NB4 (cell line): Measurements from ENCODE around the gene TOMM20.
"Not testable (repeated sequence)": the region's sequence is repeated elsewhere in the genome, so short reads cannot be mapped to it uniquely, and the experiment has no call there.

Source experiments
- DNase-seq: peaks from one replicate; pipeline ENCODE4 v3.0.0; 2010; ENCODE audit warnings: low read depth
- H3K4me3 ChIP-seq: one replicate; pipeline ENCODE4 v1.5.1; 2011; ENCODE audit warnings: mild to moderate bottlenecking, low read depth, low read length, moderate library complexity
- CTCF ChIP-seq: IDR thresholded peaks from one replicate; pipeline ENCODE4 v1.5.1; 2012; ENCODE audit warnings: low read depth, low read length
- MAX ChIP-seq: IDR thresholded peaks from 2 replicates; pipeline ENCODE4 v1.6.1; 2011; ENCODE audit warnings: low read depth, low read length
- MYC ChIP-seq: IDR thresholded peaks from 2 replicates; pipeline ENCODE4 v1.6.1; 2011; ENCODE audit warnings: low read depth, low read length
- POLR2A ChIP-seq: IDR thresholded peaks from 2 replicates; pipeline ENCODE4 v1.6.1; 2011; ENCODE audit warnings: mild to moderate bottlenecking; ENCODE audit not compliant: insufficient read length; ENCODE audit errors: extremely low read depth

TOMM20 gene

GRCh38 chr1:235088430-235088829 lies 40.2 kb downstream of the TOMM20 start:
- H3K4me3 ChIP-seq, result no peak overlapping the region
- TF ChIP-seq POLR2A (no peak), CTCF (no peak), MAX (no peak), MYC (no peak)
- DNase-seq, result no peak

- DNase-seq, result no peak
- TF ChIP-seq CTCF (no peak), MYC (no peak), MAX (no peak), POLR2A (no peak)
- H3K4me3 ChIP-seq, result no peak overlapping the region
These were observed 40.7 kb downstream of the TOMM20 start for GRCh38 chr1:235087906-235088305.

GRCh38 chr1:235085411-235086117 lies 43.1 kb downstream of the TOMM20 start:
- not testable (repeated sequence) for DNase-seq, H3K4me3 ChIP-seq

GRCh38 chr1:235080788-235081187 lies 47.8 kb downstream of the TOMM20 start:
- not testable (repeated sequence) for H3K4me3 ChIP-seq, DNase-seq

GRCh38 chr1:235080297-235080657 lies 48.4 kb downstream of the TOMM20 start:
- not testable (repeated sequence) for H3K4me3 ChIP-seq, DNase-seq

GRCh38 chr1:235079443-235080296 lies 49.0 kb downstream of the TOMM20 start:
- H3K4me3 ChIP-seq, result no peak overlapping the region
- no peak for TF ChIP-seq POLR2A
- TF ChIP-seq MAX, result no peak
- no peak for TF ChIP-seq CTCF
- TF ChIP-seq MYC, result no peak
- no peak for DNase-seq

GRCh38 chr1:235078480-235079381 lies 49.9 kb downstream of the TOMM20 start:
- no peak for DNase-seq
- no peak overlapping the region for H3K4me3 ChIP-seq
- TF ChIP-seq POLR2A, result no peak
- TF ChIP-seq MAX, result peak; percentile 31; the same call in 1 of the 2 replicates
